Nephron (organoid): Measurements from ENCODE around the gene TRNAU1AP.

Experiments used
- H3K27ac Mint-ChIP-seq, 3 experiments: 2 replicates each; pipeline ENCODE4 v1.8.0; 2020; ENCODE audit warnings: mixed read lengths in 3 of 3, mild to moderate bottlenecking in 2 of 3, moderate library complexity in 1 of 3
- H3K27me3 Mint-ChIP-seq: 2 replicates; pipeline ENCODE4 v1.8.0; 2021; ENCODE audit warnings: low read depth, mild to moderate bottlenecking, moderate library complexity, mixed read lengths
- H3K36me3 Mint-ChIP-seq: 2 replicates; pipeline ENCODE4 v1.8.0; 2020; ENCODE audit warnings: low read depth, mixed read lengths
- H3K4me1 Mint-ChIP-seq: 2 replicates; pipeline ENCODE4 v1.8.0; 2020; ENCODE audit warnings: mixed read lengths
- H3K4me3 Mint-ChIP-seq, 3 experiments: 2 replicates each; pipeline ENCODE4 v1.8.0; 2020; ENCODE audit warnings: mild to moderate bottlenecking in 3 of 3, mixed read lengths in 3 of 3, moderate library complexity in 2 of 3
- H3K9me3 Mint-ChIP-seq: 2 replicates; pipeline ENCODE4 v1.8.0; 2020; ENCODE audit warnings: mixed read lengths
- CTCF ChIP-seq, 3 experiments: fragments of 200-600 bp; sonication (generic); IDR thresholded peaks; one replicate each; pipeline ENCODE4 v1.5.0; 2021; ENCODE audit warnings: antibody characterized with exemption in 3 of 3; ENCODE audit not compliant: unreplicated experiment in 3 of 3

TRNAU1AP gene

GRCh38 chr1:28545246-28545628, 7.6 kb upstream of the TRNAU1AP start:
- Mint-ChIP-seq H3K27me3 (no peaks in the 10 kb centered on the region), H3K27ac (no peak overlapping the region), H3K9me3 (no peaks in the 10 kb centered on the region), H3K4me1 (no peaks in the 10 kb centered on the region), H3K4me3 (no peak overlapping the region), H3K36me3 (no peaks in the 10 kb centered on the region)
- TF ChIP-seq CTCF (IDR thresholded peaks at IDR 0.05; ENCODE audit: unreplicated experiment in 3 of 3) = no peak

DNA sequence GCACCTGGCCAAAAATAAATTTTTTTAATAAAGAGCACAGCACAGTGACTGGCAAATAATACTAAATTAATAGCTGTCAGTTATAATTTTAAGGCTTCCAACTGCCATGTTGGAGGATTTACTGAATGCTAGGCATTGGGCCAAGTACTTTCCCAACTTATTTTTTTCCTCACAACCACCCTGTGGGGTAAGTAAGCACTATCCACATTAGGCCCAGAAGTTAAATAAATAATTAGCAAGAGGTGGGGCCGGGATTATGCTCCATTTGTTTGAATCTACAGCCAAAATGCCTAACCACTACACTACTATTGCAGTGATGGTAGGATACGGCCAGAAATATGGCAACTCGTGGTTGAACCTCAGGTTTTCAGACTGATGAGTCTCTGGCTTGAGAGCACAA, 4.6 kb upstream of the TRNAU1AP start:
- Mint-ChIP-seq H3K4me3 (no peak overlapping the region), H3K27ac (no peak overlapping the region), H3K27me3 (peaks cover 5% of the 10 kb centered on the region), H3K4me1 (peaks cover 7% of the 10 kb centered on the region), H3K9me3 (no peaks in the 10 kb centered on the region), H3K36me3 (no peaks in the 10 kb centered on the region)
- no peak for TF ChIP-seq CTCF (IDR thresholded peaks at IDR 0.05; ENCODE audit: unreplicated experiment in 3 of 3)

GRCh38 chr1:28551381-28551780, 1.5 kb upstream of the TRNAU1AP start:
- Mint-ChIP-seq H3K36me3 (peaks cover 11% of the 10 kb centered on the region), H3K27ac (no peak overlapping the region), H3K4me3 (peak overlapping the region in 1 of 3 experiments; percentile 51), H3K27me3 (peaks cover 5% of the 10 kb centered on the region), H3K9me3 (no peaks in the 10 kb centered on the region), H3K4me1 (peaks cover 7% of the 10 kb centered on the region)
- TF ChIP-seq CTCF (IDR thresholded peaks at IDR 0.05; ENCODE audit: unreplicated experiment in 3 of 3) = no peak

- no peaks in the 10 kb centered on the region for H3K27me3 Mint-ChIP-seq
- H3K36me3 Mint-ChIP-seq = peaks cover 57% of the 10 kb centered on the region
- no peak overlapping the region for H3K27ac Mint-ChIP-seq
- no peaks in the 10 kb centered on the region for H3K9me3 Mint-ChIP-seq
- no peaks in the 10 kb centered on the region for H3K4me1 Mint-ChIP-seq
- no peak overlapping the region for H3K4me3 Mint-ChIP-seq
- TF ChIP-seq CTCF (IDR thresholded peaks at IDR 0.05; ENCODE audit: unreplicated experiment in 3 of 3) = no peak
Measured at GRCh38 chr1:28560886-28561285, 8.0 kb downstream of the TRNAU1AP start.

- H3K27me3 Mint-ChIP-seq = no peaks in the 10 kb centered on the region
- no peaks in the 10 kb centered on the region for H3K9me3 Mint-ChIP-seq
Measured at GRCh38 chr1:28564310-28564709, 11.4 kb downstream of the TRNAU1AP start.

More at GRCh38 chr1:28564310-28564709, 11.4 kb downstream of the TRNAU1AP start:
- no peak overlapping the region for H3K27ac Mint-ChIP-seq
- H3K4me3 Mint-ChIP-seq = no peak overlapping the region
- no peaks in the 10 kb centered on the region for H3K4me1 Mint-ChIP-seq
- peaks cover 62% of the 10 kb centered on the region for H3K36me3 Mint-ChIP-seq
- TF ChIP-seq CTCF (IDR thresholded peaks at IDR 0.05; ENCODE audit: unreplicated experiment in 3 of 3) = no peak
